Measurements from ENCODE around the gene CACNA1B. TPM values are rescaled to one million over a fixed set of nuclear protein-coding genes. Genes with fewer than 3 reads are reported as not detected.

The CACNA1B gene
- total RNA-seq, 2 donors from 2014 or later, result 3.6 to 7.9 TPM

DNA sequence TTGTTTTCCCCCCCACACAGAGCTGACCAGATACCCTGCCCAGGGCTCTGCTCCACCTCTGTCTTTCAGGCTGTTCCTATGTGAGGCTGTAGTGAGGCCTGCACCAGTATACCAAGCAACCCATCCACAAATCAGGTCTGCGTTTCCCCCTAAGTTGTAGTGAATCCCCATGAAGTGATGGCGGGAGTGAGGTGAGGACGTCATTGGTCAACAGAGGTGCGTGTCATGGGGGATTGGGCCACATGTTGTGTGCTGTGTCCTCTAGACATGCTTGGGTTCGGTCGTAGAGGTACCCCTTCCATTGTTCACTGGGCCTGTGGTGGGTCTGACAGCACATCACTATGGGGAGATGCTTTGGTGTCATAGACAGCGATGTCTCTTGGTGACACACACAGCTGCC is 184.6 kb downstream of the CACNA1B start:
- Histone ChIP-seq H3K4me1 (ENCODE audit: control insufficient read depth, insufficient read depth, low read length) (no peaks in the 10 kb centered on the region), H3K4me3 (ENCODE audit: low read length) (no peak overlapping the region), H3K9ac (ENCODE audit: extremely low read depth, low read length, poor library complexity, severe bottlenecking) (no peak overlapping the region), H3K9me3 (ENCODE audit: control insufficient read depth, low read length) (peaks cover 42% of the 10 kb centered on the region), H3K36me3 (ENCODE audit: control insufficient read depth, insufficient read depth, low read length) (no peaks in the 10 kb centered on the region), H3K27ac (ENCODE audit: low read depth, low read length) (no peak overlapping the region), H3K27me3 (ENCODE audit: control insufficient read depth, insufficient read depth, low read length, poor library complexity, severe bottlenecking) (no peaks in the 10 kb centered on the region)
- DNase-seq, result no peak
- WGBS, 2 experiments (ENCODE audit: insufficient coverage in 1 of 2, insufficient read length in 1 of 2), result 89 to 90% methylated on average over 3 to 7 of the region's 7 CpGs
- no peaks in the 10 kb centered on the region for H3K9me3 Mint-ChIP-seq
- peaks cover 56% of the 10 kb centered on the region for H3K36me3 Mint-ChIP-seq (ENCODE audit: low read depth)
- TF ChIP-seq, protein P1, sequence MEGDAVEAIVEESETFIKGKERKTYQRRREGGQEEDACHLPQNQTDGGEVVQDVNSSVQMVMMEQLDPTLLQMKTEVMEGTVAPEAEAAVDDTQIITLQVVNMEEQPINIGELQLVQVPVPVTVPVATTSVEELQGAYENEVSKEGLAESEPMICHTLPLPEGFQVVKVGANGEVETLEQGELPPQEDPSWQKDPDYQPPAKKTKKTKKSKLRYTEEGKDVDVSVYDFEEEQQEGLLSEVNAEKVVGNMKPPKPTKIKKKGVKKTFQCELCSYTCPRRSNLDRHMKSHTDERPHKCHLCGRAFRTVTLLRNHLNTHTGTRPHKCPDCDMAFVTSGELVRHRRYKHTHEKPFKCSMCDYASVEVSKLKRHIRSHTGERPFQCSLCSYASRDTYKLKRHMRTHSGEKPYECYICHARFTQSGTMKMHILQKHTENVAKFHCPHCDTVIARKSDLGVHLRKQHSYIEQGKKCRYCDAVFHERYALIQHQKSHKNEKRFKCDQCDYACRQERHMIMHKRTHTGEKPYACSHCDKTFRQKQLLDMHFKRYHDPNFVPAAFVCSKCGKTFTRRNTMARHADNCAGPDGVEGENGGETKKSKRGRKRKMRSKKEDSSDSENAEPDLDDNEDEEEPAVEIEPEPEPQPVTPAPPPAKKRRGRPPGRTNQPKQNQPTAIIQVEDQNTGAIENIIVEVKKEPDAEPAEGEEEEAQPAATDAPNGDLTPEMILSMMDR (conservative IDR thresholded peaks at IDR 0.05), result no peak
- no peak overlapping the region for H3K27ac Mint-ChIP-seq
- no peak overlapping the region for H3K4me3 Mint-ChIP-seq
- no peaks in the 10 kb centered on the region for H3K27me3 Mint-ChIP-seq (ENCODE audit: insufficient read depth)
- H3K4me1 Mint-ChIP-seq, result no peaks in the 10 kb centered on the region

DNA sequence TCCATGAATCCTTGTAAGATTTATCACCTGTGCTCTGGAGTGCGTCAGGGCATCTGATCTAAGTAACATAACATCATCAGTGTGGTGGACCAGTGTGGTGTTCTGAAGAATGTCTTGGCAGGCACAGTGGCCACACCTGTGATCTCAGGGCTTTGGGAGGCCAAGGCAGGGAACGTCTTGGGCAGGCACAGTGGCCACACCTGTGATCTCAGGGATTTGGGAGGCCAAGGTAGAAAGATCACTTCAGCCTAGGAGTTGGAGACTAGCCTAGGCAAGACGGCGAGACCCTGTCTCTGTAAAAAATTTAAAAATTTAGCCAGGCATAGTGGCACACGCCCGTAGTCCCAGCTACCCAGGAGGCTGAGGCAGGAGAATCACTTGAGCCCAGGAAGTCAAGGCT is 185.5 kb downstream of the CACNA1B start:
- H3K9me3 ChIP-seq (ENCODE audit: control insufficient read depth, low read length), result peaks cover 35% of the 10 kb centered on the region
- H3K36me3 Mint-ChIP-seq (ENCODE audit: low read depth), result peaks cover 48% of the 10 kb centered on the region
- H3K27me3 Mint-ChIP-seq (ENCODE audit: insufficient read depth), result no peaks in the 10 kb centered on the region
- H3K4me3 ChIP-seq (ENCODE audit: low read length), result no peak overlapping the region
- no peak overlapping the region for H3K9ac ChIP-seq (ENCODE audit: extremely low read depth, low read length, poor library complexity, severe bottlenecking)
- H3K9me3 Mint-ChIP-seq, result no peaks in the 10 kb centered on the region
- no peak overlapping the region for H3K4me3 Mint-ChIP-seq
- H3K4me1 Mint-ChIP-seq, result no peaks in the 10 kb centered on the region
- H3K36me3 ChIP-seq (ENCODE audit: control insufficient read depth, insufficient read depth, low read length), result no peaks in the 10 kb centered on the region
- WGBS, 2 experiments (ENCODE audit: insufficient coverage in 1 of 2, insufficient read length in 1 of 2), result 76 to 90% methylated on average over 6 of the region's 6 CpGs
- H3K4me1 ChIP-seq (ENCODE audit: control insufficient read depth, insufficient read depth, low read length), result no peaks in the 10 kb centered on the region
- H3K27me3 ChIP-seq (ENCODE audit: control insufficient read depth, insufficient read depth, low read length, poor library complexity, severe bottlenecking), result no peaks in the 10 kb centered on the region
- TF ChIP-seq, protein P1 (conservative IDR thresholded peaks at IDR 0.05), result no peak
- H3K27ac Mint-ChIP-seq, result no peak overlapping the region
- H3K27ac ChIP-seq (ENCODE audit: low read depth, low read length), result no peak overlapping the region
- peak; percentile 16 for DNase-seq

DNA sequence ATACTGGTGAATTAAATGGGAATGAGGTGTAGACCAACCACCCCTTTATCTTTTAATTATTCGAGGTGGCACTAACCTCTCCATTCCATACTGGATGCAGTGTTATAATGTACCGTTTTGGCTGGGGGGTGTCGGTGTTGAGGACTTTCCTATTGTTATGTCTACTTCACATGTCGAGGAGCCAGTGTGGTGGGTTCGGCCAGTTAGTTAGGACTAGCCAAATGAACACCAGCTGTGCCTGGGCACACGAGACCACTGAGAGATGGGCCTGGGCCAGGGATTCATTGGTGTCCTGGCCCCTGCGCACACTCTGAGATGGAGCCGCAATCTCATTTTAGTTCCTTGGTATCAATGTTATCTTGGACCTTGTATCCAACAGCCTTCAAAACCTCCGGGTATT is 186.2 kb downstream of the CACNA1B start:
- DNase-seq, result peak; percentile 15
- no peaks in the 10 kb centered on the region for H3K4me1 Mint-ChIP-seq
- H3K36me3 ChIP-seq (ENCODE audit: control insufficient read depth, insufficient read depth, low read length), result no peaks in the 10 kb centered on the region
- H3K4me1 ChIP-seq (ENCODE audit: control insufficient read depth, insufficient read depth, low read length), result no peaks in the 10 kb centered on the region
- H3K27me3 ChIP-seq (ENCODE audit: control insufficient read depth, insufficient read depth, low read length, poor library complexity, severe bottlenecking), result no peaks in the 10 kb centered on the region
- no peaks in the 10 kb centered on the region for H3K27me3 Mint-ChIP-seq (ENCODE audit: insufficient read depth)
- H3K4me3 ChIP-seq (ENCODE audit: low read length), result no peak overlapping the region
- TF ChIP-seq, protein P1 (conservative IDR thresholded peaks at IDR 0.05), result no peak
- H3K4me3 Mint-ChIP-seq, result no peak overlapping the region
- no peak overlapping the region for H3K27ac ChIP-seq (ENCODE audit: low read depth, low read length)
- 81 to 88% methylated on average over 7 to 9 of the region's 9 CpGs for WGBS, 2 experiments (ENCODE audit: insufficient coverage in 1 of 2, insufficient read length in 1 of 2)
- H3K9me3 ChIP-seq (ENCODE audit: control insufficient read depth, low read length), result peaks cover 35% of the 10 kb centered on the region
- no peak overlapping the region for H3K27ac Mint-ChIP-seq
- no peak overlapping the region for H3K9ac ChIP-seq (ENCODE audit: extremely low read depth, low read length, poor library complexity, severe bottlenecking)
- H3K36me3 Mint-ChIP-seq (ENCODE audit: low read depth), result peaks cover 42% of the 10 kb centered on the region
- H3K9me3 Mint-ChIP-seq, result no peaks in the 10 kb centered on the region

All from endodermal cell (in vitro differentiated cells).